ENCODE data around the gene CDKAL1. TPM values are rescaled to one million over a fixed set of nuclear protein-coding genes. Genes with fewer than 3 reads are reported as not detected.

Gene CDKAL1
- total and polyA plus RNA-seq, 2 of the 8 experiments (the other 6 are each of a cell fraction or from before 2014, with no cell fraction given) = 8.4 to 24.6 TPM

GRCh38 chr6:20706939-20707485, 172.8 kb downstream of the CDKAL1 start:
- no peaks in the 10 kb centered on the region for H3K79me1 ChIP-seq (ENCODE audit: low read depth, low read length)
- no peak overlapping the region for H2BK5ac ChIP-seq (ENCODE audit: low read depth, low read length)
- ChIA-PET POLR2A (ENCODE audit: partially characterized antibody) (no interaction called here), CTCF (ENCODE audit: partially characterized antibody) (interaction anchor here (0.6 kb wide), 1 partner anchor 31 kb away, joined by 5 read pairs; no protein-coding TSS in a partner anchor)
- H3K23ac ChIP-seq (ENCODE audit: insufficient read length) = no peak overlapping the region
- no peaks in the 10 kb centered on the region for H3K9me3 ChIP-seq (ENCODE audit: insufficient read depth in 2 of 2, low read depth in 1 of 2, low read length in 1 of 2)
- H4K20me1 ChIP-seq (replicated peaks in 1 of 2; ENCODE audit: control insufficient read depth in 1 of 2, insufficient read depth in 2 of 2, low read length in 2 of 2) = no peaks in the 10 kb centered on the region
- WGBS, 2 experiments (ENCODE audit: extremely low coverage in 1 of 2, insufficient coverage in 1 of 2, insufficient read length in 1 of 2, insufficient replicate concordance in 2 of 2, low coverage in 1 of 2, low lambda C conversion rate in 2 of 2, missing lambda C conversion rate in 1 of 2) = 75% methylated on average over 2 of the region's 2 CpGs; no CpG with 5 or more reads in 1 of the 2 experiments
- no peak overlapping the region for H2AFZ ChIP-seq (ENCODE audit: low read length)
- H2AK5ac ChIP-seq (ENCODE audit: low read depth, low read length) = no peak overlapping the region
- H4K5ac ChIP-seq (ENCODE audit: insufficient read length, low read depth, low read length) = no peak overlapping the region
- no peak overlapping the region for H3K56ac ChIP-seq (replicated peaks; ENCODE audit: insufficient read length, low read depth, low read length)
- no peaks in the 10 kb centered on the region for H3K23me2 ChIP-seq (ENCODE audit: low read depth, low read length)
- H3K79me2 ChIP-seq (ENCODE audit: control insufficient read depth in 1 of 2, insufficient read depth in 2 of 2, low read length in 2 of 2) = 0 out of 4 replicates have a peak, but pooled peaks cover 0 to 5% of the 10 kb centered on the region in 2 experiments
- H3K4me1 ChIP-seq (replicated peaks in 1 of 4; ENCODE audit: control insufficient read depth in 3 of 4, insufficient read depth in 4 of 4, low read length in 3 of 4) = peaks cover 0 to 4% (median 1%) of the 10 kb centered on the region in 4 experiments; a peak in 2 of 7 replicates
- H4K91ac ChIP-seq (replicated peaks; ENCODE audit: insufficient read length, low read length) = no peak overlapping the region
- no peak overlapping the region for H2BK20ac ChIP-seq (ENCODE audit: low read length)
- H2BK12ac ChIP-seq (ENCODE audit: low read depth, low read length) = no peak overlapping the region
- no peak overlapping the region for H3K4me3 ChIP-seq (ENCODE audit: extremely low read depth in 1 of 4, insufficient read depth in 2 of 4, low read depth in 3 of 4, low read length in 4 of 4)
- H3K36me3 ChIP-seq (ENCODE audit: control insufficient read depth in 2 of 4, insufficient read depth in 4 of 4, low read length in 3 of 4) = no peaks in the 10 kb centered on the region
- H3K27ac ChIP-seq (ENCODE audit: low read depth, low read length) = no peak overlapping the region
- H2BK120ac ChIP-seq (replicated peaks; ENCODE audit: low read depth, low read length) = no peak overlapping the region
- H3K9ac ChIP-seq (replicated peaks in 1 of 4; ENCODE audit: extremely low read depth in 1 of 4, low read depth in 3 of 4, low read length in 3 of 4) = no peak overlapping the region
- no peak overlapping the region for H3K4me2 ChIP-seq (ENCODE audit: insufficient read depth in 1 of 2, low read depth in 2 of 2, low read length in 2 of 2)
- H3K27me3 ChIP-seq (replicated peaks in 1 of 4; ENCODE audit: control insufficient read depth in 3 of 4, extremely low read depth in 1 of 4, insufficient read depth in 3 of 4, low read length in 3 of 4) = no peaks in the 10 kb centered on the region; a peak in 1 of 7 replicates
- H3K4ac ChIP-seq (replicated peaks; ENCODE audit: insufficient read length, low read depth, low read length) = no peak overlapping the region
- no peak overlapping the region for H3K14ac ChIP-seq (ENCODE audit: insufficient read length)
- no peak overlapping the region for H2BK15ac ChIP-seq (ENCODE audit: low read length)
- FAIRE-seq (no peak), DNase-seq (ENCODE audit: low read depth in 1 of 2, low spot score in 2 of 2) (no peak)
- H3K18ac ChIP-seq (ENCODE audit: extremely low read depth, low read length) = no peak overlapping the region
- H4K8ac ChIP-seq (ENCODE audit: extremely low read depth, insufficient read depth, low read length) = no peak overlapping the region
- no peak for TF ChIP-seq KDM4A (IDR thresholded peaks at IDR 0.05; ENCODE audit: low read depth, low read length, severe bottlenecking)
- no peak for TF ChIP-seq POLR2AphosphoS5 (IDR thresholded peaks at IDR 0.05; ENCODE audit: low read depth, low read length)
- no peak for TF ChIP-seq TAF1 (IDR thresholded peaks at IDR 0.05; ENCODE audit: low read depth, low read length)
- TF ChIP-seq GTF2F1 (IDR thresholded peaks at IDR 0.05; ENCODE audit: borderline replicate concordance, low read depth, low read length) = no peak
- TF ChIP-seq TCF12 (IDR thresholded peaks at IDR 0.05; ENCODE audit: low read depth, low read length) = no peak
- TF ChIP-seq TEAD4 (IDR thresholded peaks at IDR 0.05; ENCODE audit: low read depth, low read length) = no peak
- no peak for TF ChIP-seq CHD1 (IDR thresholded peaks at IDR 0.05; ENCODE audit: low read depth, low read length)
- no peak for TF ChIP-seq PHF8 (conservative IDR thresholded peaks at IDR 0.05; ENCODE audit: low read depth, low read length)
- no peak for TF ChIP-seq SIN3A (conservative IDR thresholded peaks at IDR 0.05 in 1 of 2, IDR thresholded peaks at IDR 0.05 in 1 of 2; ENCODE audit: low read depth in 1 of 2, low read length in 2 of 2)
- no peak for TF ChIP-seq SAP30 (IDR thresholded peaks at IDR 0.05; ENCODE audit: insufficient read depth, insufficient replicate concordance, low read length)
- TF ChIP-seq BACH1 (IDR thresholded peaks at IDR 0.05; ENCODE audit: low read length) = no peak
- TF ChIP-seq RXRA (IDR thresholded peaks at IDR 0.05; ENCODE audit: insufficient read depth, low read depth, low read length) = no peak
- no peak for TF ChIP-seq RAD21 (IDR thresholded peaks at IDR 0.05 in 1 of 2, conservative IDR thresholded peaks at IDR 0.05 in 1 of 2; ENCODE audit: low read depth in 2 of 2, low read length in 2 of 2)

All from H1 (cell line).